ENCODE results near the gene POU6F2. TPM values are rescaled to one million over a fixed set of nuclear protein-coding genes. Genes with fewer than 3 reads are reported as not detected.

Gene POU6F2
- total RNA-seq, 2 experiments from 2014 or later = not detected

DNA sequence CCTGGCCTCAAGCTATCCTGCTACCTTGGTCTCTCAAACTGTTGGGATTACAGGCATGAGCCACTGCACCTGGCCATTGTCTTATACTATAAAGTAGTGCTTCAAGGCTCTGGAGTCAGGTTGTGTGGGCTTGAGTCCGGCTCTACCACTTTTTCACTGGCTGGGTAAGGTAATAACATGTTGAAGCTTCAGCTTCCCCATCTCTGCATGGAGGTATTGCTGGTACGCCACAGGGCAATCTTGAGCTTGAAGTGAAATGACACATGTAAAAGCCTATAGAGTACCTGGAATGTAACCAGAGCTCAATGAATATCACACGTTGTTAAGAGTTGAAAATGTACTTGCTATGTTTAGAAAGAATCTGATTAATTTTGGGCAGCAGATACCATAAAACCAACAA is 120.8 kb downstream of the POU6F2 start:
- no peak overlapping the region for H3K27ac Mint-ChIP-seq
- POLR2A ChIA-PET = interaction anchor here (0.6 kb wide), 1 partner anchor 559 kb away, joined by 3 read pairs; no protein-coding TSS in a partner anchor
- intact Hi-C loops (cut with micrococcal nuclease) = no loop called here
- H3K9me3 Mint-ChIP-seq = no peaks in the 10 kb centered on the region
- DNase-seq (no peak), ATAC-seq (no peak)
- no peaks in the 10 kb centered on the region for H3K36me3 Mint-ChIP-seq (ENCODE audit: low read depth)
- TF ChIP-seq, protein P1, sequence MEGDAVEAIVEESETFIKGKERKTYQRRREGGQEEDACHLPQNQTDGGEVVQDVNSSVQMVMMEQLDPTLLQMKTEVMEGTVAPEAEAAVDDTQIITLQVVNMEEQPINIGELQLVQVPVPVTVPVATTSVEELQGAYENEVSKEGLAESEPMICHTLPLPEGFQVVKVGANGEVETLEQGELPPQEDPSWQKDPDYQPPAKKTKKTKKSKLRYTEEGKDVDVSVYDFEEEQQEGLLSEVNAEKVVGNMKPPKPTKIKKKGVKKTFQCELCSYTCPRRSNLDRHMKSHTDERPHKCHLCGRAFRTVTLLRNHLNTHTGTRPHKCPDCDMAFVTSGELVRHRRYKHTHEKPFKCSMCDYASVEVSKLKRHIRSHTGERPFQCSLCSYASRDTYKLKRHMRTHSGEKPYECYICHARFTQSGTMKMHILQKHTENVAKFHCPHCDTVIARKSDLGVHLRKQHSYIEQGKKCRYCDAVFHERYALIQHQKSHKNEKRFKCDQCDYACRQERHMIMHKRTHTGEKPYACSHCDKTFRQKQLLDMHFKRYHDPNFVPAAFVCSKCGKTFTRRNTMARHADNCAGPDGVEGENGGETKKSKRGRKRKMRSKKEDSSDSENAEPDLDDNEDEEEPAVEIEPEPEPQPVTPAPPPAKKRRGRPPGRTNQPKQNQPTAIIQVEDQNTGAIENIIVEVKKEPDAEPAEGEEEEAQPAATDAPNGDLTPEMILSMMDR (IDR thresholded peaks at IDR 0.05) = no peak
- peaks cover 6% of the 10 kb centered on the region for H3K27me3 Mint-ChIP-seq
- H3K4me3 Mint-ChIP-seq = no peak overlapping the region
- H3K4me1 Mint-ChIP-seq (ENCODE audit: low read depth) = no peaks in the 10 kb centered on the region
- CTCF ChIA-PET = no interaction called here

DNA sequence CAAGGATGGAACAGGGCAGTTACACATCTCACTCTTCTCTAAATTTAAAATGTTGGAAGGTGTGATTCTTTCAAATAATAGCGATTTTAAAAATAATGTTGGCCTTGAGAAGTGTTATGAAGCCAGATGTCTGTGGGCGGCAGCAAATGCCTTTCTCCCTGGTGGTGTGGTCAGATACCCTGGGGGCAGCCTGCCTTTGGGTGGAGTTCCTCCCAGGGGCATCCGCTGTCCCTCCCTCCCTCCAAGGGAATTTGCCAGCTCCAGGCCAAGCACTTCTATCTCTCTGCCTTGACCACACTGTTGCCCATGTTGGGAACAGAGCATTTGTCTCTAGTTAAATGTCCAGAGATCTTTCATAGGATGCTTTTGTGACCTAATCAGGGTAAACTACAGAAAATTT is 121.4 kb downstream of the POU6F2 start:
- ChIA-PET POLR2A (no interaction called here), CTCF (no interaction called here)
- Mint-ChIP-seq H3K27me3 (peaks cover 6% of the 10 kb centered on the region), H3K27ac (no peak overlapping the region), H3K9me3 (no peaks in the 10 kb centered on the region), H3K36me3 (ENCODE audit: low read depth) (no peaks in the 10 kb centered on the region), H3K4me1 (ENCODE audit: low read depth) (no peaks in the 10 kb centered on the region), H3K4me3 (no peak overlapping the region)
- no peak for ATAC-seq
- TF ChIP-seq, protein P1 (IDR thresholded peaks at IDR 0.05) = no peak
- no peak for DNase-seq
- intact Hi-C loops (cut with micrococcal nuclease) = no loop called here

DNA sequence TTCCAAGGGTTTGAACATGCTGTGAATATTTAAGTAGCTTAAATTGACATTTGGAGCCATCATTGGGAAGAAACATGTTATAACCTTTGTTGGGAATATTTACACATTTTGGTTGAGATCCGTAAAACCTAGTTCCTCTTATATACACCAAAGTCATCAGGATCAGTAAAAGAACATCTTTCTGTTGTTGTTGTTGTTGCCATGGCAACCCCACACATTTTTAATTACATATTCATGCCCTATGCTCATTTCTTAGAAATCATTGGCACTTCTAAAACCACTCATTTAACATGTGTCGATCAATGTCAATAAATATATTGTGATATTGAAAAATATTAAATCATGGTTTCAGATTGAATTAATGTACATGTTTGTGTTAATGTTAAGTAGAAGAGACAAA is 122.6 kb downstream of the POU6F2 start:
- intact Hi-C loops (cut with micrococcal nuclease) = no loop called here
- Mint-ChIP-seq H3K27me3 (peaks cover 4% of the 10 kb centered on the region), H3K36me3 (ENCODE audit: low read depth) (no peaks in the 10 kb centered on the region), H3K27ac (no peak overlapping the region), H3K4me1 (ENCODE audit: low read depth) (no peaks in the 10 kb centered on the region), H3K9me3 (no peaks in the 10 kb centered on the region), H3K4me3 (no peak overlapping the region)
- TF ChIP-seq, protein P1 (IDR thresholded peaks at IDR 0.05) = no peak
- DNase-seq = no peak
- ChIA-PET POLR2A (no interaction called here), CTCF (no interaction called here)
- no peak for ATAC-seq

DNA sequence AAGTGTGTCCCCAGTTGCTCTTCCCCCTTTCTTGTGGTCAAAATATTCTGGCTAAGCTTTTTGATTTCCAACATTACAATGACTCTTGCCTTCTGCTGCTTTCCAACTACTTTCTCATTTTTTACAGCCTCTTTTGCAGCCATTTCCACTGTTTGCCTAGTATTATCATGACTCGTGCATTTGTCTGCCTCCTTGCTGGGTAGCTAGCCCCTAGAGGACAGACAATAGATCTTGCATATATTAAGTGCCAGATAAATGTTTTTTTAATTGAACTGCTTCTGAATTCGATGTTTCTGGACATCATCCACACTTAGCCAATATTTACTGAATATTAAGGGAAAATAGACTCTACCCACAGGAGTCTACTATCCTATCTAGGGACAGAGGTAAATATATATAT is 124.5 kb downstream of the POU6F2 start:
- no peak overlapping the region for H3K4me3 Mint-ChIP-seq
- DNase-seq (no peak), ATAC-seq (no peak)
- peaks cover 2% of the 10 kb centered on the region for H3K27me3 Mint-ChIP-seq
- ChIA-PET CTCF (no interaction called here), POLR2A (no interaction called here)
- H3K4me1 Mint-ChIP-seq (ENCODE audit: low read depth) = no peaks in the 10 kb centered on the region
- intact Hi-C loops (cut with micrococcal nuclease) = no loop called here
- no peak overlapping the region for H3K27ac Mint-ChIP-seq
- TF ChIP-seq, protein P1 (IDR thresholded peaks at IDR 0.05) = no peak
- H3K9me3 Mint-ChIP-seq = no peaks in the 10 kb centered on the region
- H3K36me3 Mint-ChIP-seq (ENCODE audit: low read depth) = no peaks in the 10 kb centered on the region

DNA sequence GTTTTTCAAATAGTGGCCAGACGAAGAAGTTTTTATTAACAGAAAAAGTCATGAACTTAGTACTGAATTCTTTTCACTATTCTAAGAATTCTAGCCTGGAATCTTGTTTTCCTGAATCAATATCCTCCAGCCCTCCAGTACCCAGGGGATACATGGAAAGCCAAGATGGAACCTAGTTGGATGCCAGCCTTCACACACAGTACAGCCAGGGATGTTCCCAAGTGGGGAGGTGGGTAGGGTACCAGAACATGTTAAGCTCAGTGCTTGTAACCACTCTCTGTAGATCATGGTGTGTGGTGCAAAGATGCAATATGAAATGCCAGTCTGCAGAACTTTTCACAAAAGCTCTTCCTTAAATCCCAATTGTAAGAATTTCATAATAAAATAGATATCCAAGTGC is 128.0 kb downstream of the POU6F2 start:
- H3K27ac Mint-ChIP-seq = no peak overlapping the region
- H3K4me1 Mint-ChIP-seq (ENCODE audit: low read depth) = no peaks in the 10 kb centered on the region
- POLR2A ChIA-PET = no interaction called here
- DNase-seq (no peak), ATAC-seq (no peak)
- H3K4me3 Mint-ChIP-seq = no peak overlapping the region
- intact Hi-C loops (cut with micrococcal nuclease) = no loop called here
- H3K36me3 Mint-ChIP-seq (ENCODE audit: low read depth) = no peaks in the 10 kb centered on the region
- TF ChIP-seq, protein P1 (IDR thresholded peaks at IDR 0.05) = no peak
- peaks cover 4% of the 10 kb centered on the region for H3K27me3 Mint-ChIP-seq
- CTCF ChIA-PET = no interaction called here
- no peaks in the 10 kb centered on the region for H3K9me3 Mint-ChIP-seq
